Stimulated activated CD4-positive, alpha-beta T cell treated with anti-CD3 and anti-CD28 coated beads, TNF-alpha, amount 100 ng/mL, for 1 hour (primary cell): Measurements from ENCODE around the gene KDM4F.

Source experiments
- DNase-seq, 3 donors: peaks; one replicate each; pipeline ENCODE4 v3.0.0-alpha.2; 2020; ENCODE audit warnings: low read depth in 3 of 3, low spot score in 1 of 3

Gene KDM4F

GRCh38 chr11:95089620-95090542 is 40.7 kb downstream of the KDM4F start, which contains the start of gene ENDOD1:
TSS of gene ENDOD1 (plus strand) at chr11:95089846. CDS start at chr11:95089928, 82 bp downstream.
- DNase-seq = peak in 2 of 3 donors; percentile 68 to 78

- no peak for DNase-seq
These were observed 42.5 kb downstream of the KDM4F start for GRCh38 chr11:95091663-95092180.

GRCh38 chr11:95092549-95093324 is 43.5 kb downstream of the KDM4F start:
- no peak for DNase-seq

GRCh38 chr11:95093548-95093947 is 44.3 kb downstream of the KDM4F start:
- no peak for DNase-seq

GRCh38 chr11:95095858-95096587 is 46.8 kb downstream of the KDM4F start:
- no peak for DNase-seq

GRCh38 chr11:95097209-95097608 is 48.0 kb downstream of the KDM4F start:
- DNase-seq = no peak

- no peak for DNase-seq
These were observed 49.6 kb downstream of the KDM4F start for GRCh38 chr11:95098826-95099225.

- DNase-seq = no peak
These were observed 51.0 kb downstream of the KDM4F start for GRCh38 chr11:95100191-95100648.
